Measurements from ENCODE around the gene CTNNBL1. TPM values are rescaled to one million over a fixed set of nuclear protein-coding genes. Genes with fewer than 3 reads are reported as not detected.

The CTNNBL1 gene
- total RNA-seq, 1 experiment from 2014 or later = 45.2 TPM

- H3K27ac Mint-ChIP-seq (ENCODE audit: low read depth, unreplicated experiment) = no peak overlapping the region
Observed at GRCh38 chr20:37868851-37869333, 175.1 kb downstream of the CTNNBL1 start.

GRCh38 chr20:37869334-37869861, 175.6 kb downstream of the CTNNBL1 start:
- TF ChIP-seq CTCF (IDR thresholded peaks at IDR 0.05; ENCODE audit: unreplicated experiment) = no peak
- H3K9me3 Mint-ChIP-seq (ENCODE audit: unreplicated experiment) = no peaks in the 10 kb centered on the region
- POLR2A ChIA-PET = no interaction called here
- CTCF ChIA-PET = no interaction called here
- intact Hi-C loops (cut with micrococcal nuclease) = no loop called here
- peaks cover 18% of the 10 kb centered on the region for H3K36me3 Mint-ChIP-seq (ENCODE audit: insufficient read depth, unreplicated experiment)
- H3K27ac Mint-ChIP-seq (ENCODE audit: low read depth, unreplicated experiment) = no peak overlapping the region
- H3K4me1 Mint-ChIP-seq (ENCODE audit: insufficient read depth, unreplicated experiment) = peaks cover 6% of the 10 kb centered on the region
- no peaks in the 10 kb centered on the region for H3K27me3 Mint-ChIP-seq (ENCODE audit: insufficient read depth, unreplicated experiment)
- H3K4me3 Mint-ChIP-seq (ENCODE audit: unreplicated experiment) = no peak overlapping the region
- no TSS peak for BruUV-seq (replicated peaks)
- no peak for DNase-seq (ENCODE audit: unreplicated experiment)

More at GRCh38 chr20:37868851-37869333, 175.1 kb downstream of the CTNNBL1 start:
- TF ChIP-seq CTCF (IDR thresholded peaks at IDR 0.05; ENCODE audit: unreplicated experiment) = no peak
- ChIA-PET CTCF (no interaction called here), POLR2A (no interaction called here)
- Mint-ChIP-seq H3K9me3 (ENCODE audit: unreplicated experiment) (no peaks in the 10 kb centered on the region), H3K4me3 (ENCODE audit: unreplicated experiment) (no peak overlapping the region), H3K36me3 (ENCODE audit: insufficient read depth, unreplicated experiment) (peaks cover 16% of the 10 kb centered on the region), H3K4me1 (ENCODE audit: insufficient read depth, unreplicated experiment) (peaks cover 6% of the 10 kb centered on the region), H3K27me3 (ENCODE audit: insufficient read depth, unreplicated experiment) (no peaks in the 10 kb centered on the region)
- BruUV-seq (replicated peaks) = no TSS peak
- DNase-seq (ENCODE audit: unreplicated experiment) = no peak
- intact Hi-C loops (cut with micrococcal nuclease) = no loop called here

- no TSS peak for BruUV-seq (replicated peaks)
- no peaks in the 10 kb centered on the region for H3K27me3 Mint-ChIP-seq (ENCODE audit: insufficient read depth, unreplicated experiment)
- H3K9me3 Mint-ChIP-seq (ENCODE audit: unreplicated experiment) = no peaks in the 10 kb centered on the region
- H3K4me3 Mint-ChIP-seq (ENCODE audit: unreplicated experiment) = no peak overlapping the region
- CTCF ChIA-PET = no interaction called here
- TF ChIP-seq CTCF (IDR thresholded peaks at IDR 0.05; ENCODE audit: unreplicated experiment) = no peak
- intact Hi-C loops (cut with micrococcal nuclease) = no loop called here
- H3K4me1 Mint-ChIP-seq (ENCODE audit: insufficient read depth, unreplicated experiment) = peaks cover 6% of the 10 kb centered on the region
- peaks cover 18% of the 10 kb centered on the region for H3K36me3 Mint-ChIP-seq (ENCODE audit: insufficient read depth, unreplicated experiment)
- DNase-seq (ENCODE audit: unreplicated experiment) = no peak
- POLR2A ChIA-PET = no interaction called here
- peak overlapping the region; percentile 4 for H3K27ac Mint-ChIP-seq (ENCODE audit: low read depth, unreplicated experiment)
Observed at GRCh38 chr20:37870294-37870693, 176.5 kb downstream of the CTNNBL1 start.

GRCh38 chr20:37871751-37872150, 177.9 kb downstream of the CTNNBL1 start:
- H3K4me3 Mint-ChIP-seq (ENCODE audit: unreplicated experiment) = no peak overlapping the region
- intact Hi-C loops (cut with micrococcal nuclease) = no loop called here
- ChIA-PET POLR2A (no interaction called here), CTCF (interaction anchor here (0.5 kb wide), 1 partner anchor 741 kb away, joined by 3 read pairs; no protein-coding TSS in a partner anchor)
- no peak overlapping the region for H3K27ac Mint-ChIP-seq (ENCODE audit: low read depth, unreplicated experiment)
- peaks cover 18% of the 10 kb centered on the region for H3K36me3 Mint-ChIP-seq (ENCODE audit: insufficient read depth, unreplicated experiment)
- H3K9me3 Mint-ChIP-seq (ENCODE audit: unreplicated experiment) = no peaks in the 10 kb centered on the region
- no TSS peak for BruUV-seq (replicated peaks)
- peaks cover 6% of the 10 kb centered on the region for H3K4me1 Mint-ChIP-seq (ENCODE audit: insufficient read depth, unreplicated experiment)
- DNase-seq (ENCODE audit: unreplicated experiment) = no peak
- H3K27me3 Mint-ChIP-seq (ENCODE audit: insufficient read depth, unreplicated experiment) = no peaks in the 10 kb centered on the region
- TF ChIP-seq CTCF (IDR thresholded peaks at IDR 0.05; ENCODE audit: unreplicated experiment) = no peak
